OCI-LY1 (cell line): ENCODE data around the gene CD5L.

Source experiments
- CTCF ChIP-seq: fragments of 200-600 bp; sonication (generic), shearing (Covaris generic); IDR thresholded peaks from 2 replicates; pipeline ENCODE4 v1.5.1; 2017; ENCODE audit warnings: mild to moderate bottlenecking, antibody characterized with exemption, low read length, moderate library complexity, mixed read lengths
- EZH2 ChIP-seq: fragments of 200-600 bp; sonication (generic), shearing (Covaris generic); IDR thresholded peaks from 2 replicates; pipeline ENCODE4 v1.8.0; 2017; ENCODE audit warnings: borderline replicate concordance, mixed run types, mild to moderate bottlenecking, antibody characterized with exemption, low read length, moderate library complexity, mixed read lengths

DNA sequence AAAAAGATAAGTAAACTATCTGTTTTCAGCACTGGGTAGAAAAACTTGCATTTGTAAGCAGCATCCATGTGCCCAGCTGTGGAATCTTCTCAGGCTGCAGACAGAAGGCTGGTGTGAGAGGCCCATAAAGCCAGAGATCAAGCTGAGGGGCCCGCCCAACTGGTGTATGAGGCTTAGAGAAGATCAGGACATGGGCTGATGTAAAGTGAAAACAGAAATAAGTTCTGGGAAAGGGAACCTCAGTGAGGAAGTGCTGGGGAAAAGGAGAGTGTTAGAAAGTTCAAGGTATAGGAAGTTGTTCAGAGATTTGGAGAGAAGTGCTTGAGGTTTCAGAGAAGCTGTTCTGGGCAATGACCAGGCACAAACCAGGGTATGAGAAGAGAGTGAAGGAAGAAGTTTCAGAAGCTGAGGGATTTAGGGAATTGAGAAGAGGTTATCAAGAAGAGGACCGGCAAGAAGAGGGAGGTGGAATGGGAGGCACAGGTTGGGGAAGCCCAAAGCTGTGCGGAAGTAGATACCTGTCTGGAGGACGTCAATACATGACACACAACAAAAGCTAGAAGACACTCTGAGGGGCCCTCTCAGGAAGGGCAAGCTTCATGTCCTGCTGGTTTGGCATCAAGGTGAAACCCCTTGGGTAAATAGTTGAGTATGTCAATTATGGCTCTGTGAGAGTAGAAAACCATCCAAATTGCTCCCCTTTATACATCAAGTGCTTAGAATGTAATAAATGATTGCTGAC is 2.7 kb upstream of the CD5L start:
- TF ChIP-seq CTCF (no peak), EZH2 (no peak)
